Mesendoderm (in vitro differentiated cells): ENCODE data around the gene CPSF7.

Source experiments
- DNase-seq: peaks from one replicate; pipeline ENCODE4 v3.0.0; 2013
- H2AK5ac ChIP-seq: 2 replicates; pipeline ENCODE4 v1.6.1; 2013; ENCODE audit warnings: low read length, inconsistent platforms
- H2BK120ac ChIP-seq: 2 replicates; pipeline ENCODE4 v1.6.1; 2013; ENCODE audit warnings: low read depth, mild to moderate bottlenecking, low read length, moderate library complexity, mixed read lengths
- H2BK15ac ChIP-seq: replicated peaks from 2 replicates; pipeline ENCODE4 v1.6.1; 2013; ENCODE audit warnings: low read depth, mild to moderate bottlenecking, moderate library complexity
- H2BK5ac ChIP-seq: 2 replicates; pipeline ENCODE4 v1.6.1; 2013; ENCODE audit warnings: low read length, inconsistent platforms
- H3K18ac ChIP-seq: 2 replicates; pipeline ENCODE4 v1.6.1; 2013; ENCODE audit warnings: mild to moderate bottlenecking, low read length, mixed read lengths
- H3K23ac ChIP-seq: one replicate; pipeline ENCODE4 v1.6.1; 2013; ENCODE audit warnings: low read length
- H3K27ac ChIP-seq: 2 replicates; pipeline ENCODE4 v1.5.1; 2013; ENCODE audit warnings: low read depth, mild to moderate bottlenecking, inconsistent platforms, low read length, moderate library complexity
- H3K27me3 ChIP-seq: 2 replicates; pipeline ENCODE4 v1.6.1; 2013; ENCODE audit warnings: low read length, control low read depth, mild to moderate bottlenecking, inconsistent platforms; ENCODE audit not compliant: insufficient read depth, poor library complexity
- H3K36me3 ChIP-seq: 2 replicates; pipeline ENCODE4 v1.6.1; 2013; ENCODE audit warnings: low read length, inconsistent platforms; ENCODE audit not compliant: control insufficient read depth, insufficient read depth
- H3K4ac ChIP-seq: one replicate; pipeline ENCODE4 v1.6.1; 2013; ENCODE audit warnings: low read depth, mild to moderate bottlenecking, low read length, moderate library complexity
- H3K4me1 ChIP-seq: 2 replicates; pipeline ENCODE4 v1.6.1; 2013; ENCODE audit warnings: low read depth, low read length, inconsistent platforms; ENCODE audit not compliant: control insufficient read depth
- H3K4me2 ChIP-seq: 2 replicates; pipeline ENCODE4 v1.6.1; 2013; ENCODE audit warnings: low read length
- H3K4me3 ChIP-seq: 2 replicates; pipeline ENCODE4 v1.5.1; 2013; ENCODE audit warnings: mild to moderate bottlenecking, low read length
- H3K56ac ChIP-seq: one replicate; pipeline ENCODE4 v1.6.1; 2013; ENCODE audit warnings: low read length
- H3K79me1 ChIP-seq: 2 replicates; pipeline ENCODE4 v1.6.1; 2013; ENCODE audit warnings: low read length, inconsistent platforms
- H3K79me2 ChIP-seq: 2 replicates; pipeline ENCODE4 v1.6.1; 2013; ENCODE audit warnings: mild to moderate bottlenecking, low read length; ENCODE audit not compliant: control insufficient read depth, insufficient read depth
- H3K9ac ChIP-seq: 2 replicates; pipeline ENCODE4 v1.6.1; 2013; ENCODE audit warnings: low read length, inconsistent platforms
- H4K5ac ChIP-seq: one replicate; pipeline ENCODE4 v1.6.1; 2013; ENCODE audit warnings: low read length
- H4K8ac ChIP-seq: one replicate; pipeline ENCODE4 v1.6.1; 2013; ENCODE audit warnings: low read depth, mild to moderate bottlenecking, control low read depth, low read length, moderate library complexity
- WGBS: extraction: QIAGEN DNeasy Blood & Tissue Kit; methylation state at CpG from one replicate; pipeline ENCODE4 v1.1.7; 2013; ENCODE audit warnings: low lambda C conversion rate, missing lambda C conversion rate; ENCODE audit not compliant: insufficient coverage; ENCODE audit errors: extremely low coverage; 5-methylcytosine and 5-hydroxymethylcytosine counted together

The CPSF7 gene

GRCh38 chr11:61362542-61362875 lies 67.3 kb downstream of the CPSF7 start:
- no CpG with 5 or more reads among the region's 12 CpGs for WGBS
- Histone ChIP-seq H3K36me3 (peaks cover 12% of the 10 kb centered on the region), H3K9ac (peak overlapping the region; percentile 92), H2BK5ac (peak overlapping the region; percentile 66), H3K27ac (no peak overlapping the region), H3K79me1 (peaks cover 11% of the 10 kb centered on the region), H3K18ac (peak overlapping the region; percentile 62), H4K8ac (no peak overlapping the region), H3K4me3 (peak overlapping the region; percentile 79), H3K4me1 (no peaks in the 10 kb centered on the region), H3K27me3 (no peaks in the 10 kb centered on the region), H3K79me2 (peaks cover 18% of the 10 kb centered on the region), H3K56ac (peak overlapping the region; percentile 95), H2BK120ac (no peak overlapping the region), H2BK15ac (no peak overlapping the region), H3K23ac (no peak overlapping the region), H3K4me2 (peak overlapping the region; percentile 51), H3K4ac (peak overlapping the region; percentile 49), H2AK5ac (peak overlapping the region; percentile 6), H4K5ac (no peak overlapping the region)
- no peak for DNase-seq

- H3K27ac ChIP-seq = peak within 1 kb of the TSS; percentile 97
- H3K4ac ChIP-seq = peak within 1 kb of the TSS; percentile 76
- H3K56ac ChIP-seq = peak within 1 kb of the TSS; percentile 95
- H3K4me2 ChIP-seq = peak within 1 kb of the TSS; percentile 97
- peak within 1 kb of the TSS; percentile 95 for H3K4me3 ChIP-seq
- H2BK15ac ChIP-seq = no peak within 1 kb of the TSS
- peak within 1 kb of the TSS; percentile 74 for H2BK5ac ChIP-seq
- no CpG with 5 or more reads among the region's 63 CpGs for WGBS
- no peaks in the 10 kb centered on the region for H3K27me3 ChIP-seq
- no peaks in the 10 kb centered on the region for H3K4me1 ChIP-seq
- peak within 1 kb of the TSS; percentile 65 for H2AK5ac ChIP-seq
- DNase-seq = peak; percentile 97
- peak within 1 kb of the TSS; percentile 34 for H3K23ac ChIP-seq
- peaks cover 18% of the 10 kb centered on the region for H3K79me2 ChIP-seq
- peak within 1 kb of the TSS; percentile 82 for H4K8ac ChIP-seq
- peaks cover 10% of the 10 kb centered on the region for H3K36me3 ChIP-seq
- peak within 1 kb of the TSS; percentile 40 for H4K5ac ChIP-seq
- H2BK120ac ChIP-seq = no peak within 1 kb of the TSS
- H3K18ac ChIP-seq = peak within 1 kb of the TSS; percentile 85
- peaks cover 11% of the 10 kb centered on the region for H3K79me1 ChIP-seq
- peak within 1 kb of the TSS; percentile 92 for H3K9ac ChIP-seq
Measured at GRCh38 chr11:61361741-61362541, 67.8 kb downstream of the CPSF7 start, which contains the start of the genes CYB561A3 and TMEM138. Gene CYB561A3, minus strand, starts transcription at chr11:61361882. Its CDS starts 5,169 bp downstream, at chr11:61356713. Gene TMEM138, plus strand, starts transcription at chr11:61362374. Its CDS starts 2,017 bp downstream, at chr11:61364391.

- Histone ChIP-seq H4K5ac (peak overlapping the region; percentile 40), H3K36me3 (peaks cover 6% of the 10 kb centered on the region), H3K4ac (no peak overlapping the region), H3K9ac (peak overlapping the region; percentile 81), H3K79me2 (peaks cover 18% of the 10 kb centered on the region), H3K4me3 (peak overlapping the region; percentile 95), H3K27ac (peak overlapping the region; percentile 97), H4K8ac (no peak overlapping the region), H2BK15ac (no peak overlapping the region), H3K79me1 (peaks cover 11% of the 10 kb centered on the region), H2BK120ac (no peak overlapping the region), H3K4me2 (peak overlapping the region; percentile 97), H3K4me1 (no peaks in the 10 kb centered on the region), H3K18ac (no peak overlapping the region), H3K23ac (no peak overlapping the region), H2BK5ac (peak overlapping the region; percentile 51), H3K56ac (peak overlapping the region; percentile 95), H3K27me3 (no peaks in the 10 kb centered on the region), H2AK5ac (peak overlapping the region; percentile 65)
- peak; percentile 8 for DNase-seq
- no CpG with 5 or more reads among the region's 22 CpGs for WGBS
Measured at GRCh38 chr11:61361237-61361740, 68.5 kb downstream of the CPSF7 start.

DNA sequence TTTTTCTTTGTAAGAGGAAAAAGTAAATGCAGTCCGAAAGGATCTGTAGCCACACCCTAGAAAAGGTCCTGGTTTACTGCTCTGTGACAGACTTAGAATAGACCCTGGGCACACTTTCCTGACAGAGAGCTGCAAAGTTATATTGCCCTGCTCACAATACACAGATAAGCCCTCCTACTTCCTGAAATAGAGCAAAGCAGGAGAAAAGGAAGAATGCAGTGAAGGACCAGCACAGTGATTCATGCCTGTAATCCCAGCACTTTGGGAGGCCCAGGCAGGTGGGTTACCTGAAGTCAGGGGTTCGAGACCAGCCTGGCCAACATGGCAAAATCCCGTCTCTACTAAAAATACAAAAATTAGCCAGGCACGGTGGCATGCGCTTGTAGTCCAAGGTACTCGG lies 70.3 kb downstream of the CPSF7 start:
- Histone ChIP-seq H3K36me3 (peaks cover 4% of the 10 kb centered on the region), H3K4me1 (no peaks in the 10 kb centered on the region), H3K23ac (no peak overlapping the region), H3K56ac (no peak overlapping the region), H3K79me2 (peaks cover 18% of the 10 kb centered on the region), H3K27ac (no peak overlapping the region), H2AK5ac (no peak overlapping the region), H3K18ac (no peak overlapping the region), H3K9ac (no peak overlapping the region), H4K8ac (no peak overlapping the region), H3K27me3 (no peaks in the 10 kb centered on the region), H3K79me1 (peaks cover 9% of the 10 kb centered on the region), H4K5ac (no peak overlapping the region), H3K4me3 (no peak overlapping the region), H2BK120ac (no peak overlapping the region), H3K4me2 (no peak overlapping the region), H2BK5ac (no peak overlapping the region), H3K4ac (no peak overlapping the region), H2BK15ac (no peak overlapping the region)
- no peak for DNase-seq
- no CpG with 5 or more reads among the region's 6 CpGs for WGBS

DNA sequence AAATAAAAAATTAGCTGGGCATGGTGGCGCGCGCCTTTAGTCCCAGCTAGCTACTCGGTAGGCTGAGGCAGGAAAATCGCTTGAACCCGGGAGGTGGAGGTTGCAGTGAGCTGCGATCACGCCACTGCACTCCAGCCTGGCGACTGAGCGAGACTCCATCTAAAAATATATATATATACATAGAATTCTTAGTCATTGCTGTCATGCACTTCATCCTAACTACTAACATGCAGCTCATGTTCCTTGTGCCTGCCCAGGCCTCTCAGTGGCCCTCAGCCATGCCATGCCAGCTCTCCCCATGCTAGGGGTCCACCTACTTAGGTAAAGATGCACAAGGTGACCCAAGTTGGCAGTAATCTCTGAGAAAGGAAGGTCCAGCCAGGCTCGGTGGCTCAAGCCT lies 71.2 kb downstream of the CPSF7 start:
- Histone ChIP-seq H3K4me3 (no peak overlapping the region), H2BK120ac (no peak overlapping the region), H4K8ac (no peak overlapping the region), H3K56ac (no peak overlapping the region), H4K5ac (no peak overlapping the region), H2BK5ac (no peak overlapping the region), H3K36me3 (no peaks in the 10 kb centered on the region), H3K18ac (no peak overlapping the region), H2BK15ac (no peak overlapping the region), H3K4ac (no peak overlapping the region), H3K9ac (no peak overlapping the region), H3K4me1 (no peaks in the 10 kb centered on the region), H3K27ac (no peak overlapping the region), H2AK5ac (no peak overlapping the region), H3K79me2 (peaks cover 15% of the 10 kb centered on the region), H3K4me2 (no peak overlapping the region), H3K27me3 (no peaks in the 10 kb centered on the region), H3K79me1 (peaks cover 5% of the 10 kb centered on the region), H3K23ac (no peak overlapping the region)
- no CpG with 5 or more reads among the region's 11 CpGs for WGBS
- DNase-seq = no peak
